Gastrocnemius medialis (tissue), 4 donors: ENCODE data around the gene TFAP2A. TPM values are rescaled to one million over a fixed set of nuclear protein-coding genes. Genes with fewer than 3 reads are reported as not detected.

Experiments used
- ATAC-seq, 2 donors: fragments of 150-250 bp; one replicate each; pipeline ENCODE4 v1.9.1; 2016
- DNase-seq, 2 donors: peaks; one replicate each; pipeline ENCODE4 v3.0.0-alpha.2; 2019
- H3K27ac ChIP-seq, 4 donors: fragments of 200-600 bp; sonication (generic); 1 replicate in 1 of 4; 2 replicates in 3 of 4; pipeline ENCODE4 v1.5.1; 2016 to 2018; ENCODE audit warnings: mild to moderate bottlenecking in 2 of 4, moderate library complexity in 1 of 4
- H3K27me3 ChIP-seq, 3 donors: fragments of 200-600 bp; sonication (generic) in 2 of 3; 1 replicate in 1 of 3; 2 replicates in 2 of 3; pipeline versions ENCODE4 v1.5.1 to v1.6.0; 2016 to 2019; ENCODE audit warnings: mild to moderate bottlenecking in 1 of 3, moderate library complexity in 1 of 3
- H3K36me3 ChIP-seq, 2 donors: fragments of 200-600 bp; sonication (generic) in 1 of 2; one replicate each; pipeline ENCODE4 v1.5.1; 2017 to 2018
- H3K4me1 ChIP-seq, 2 donors: fragments of 200-600 bp; sonication (generic) in 1 of 2; one replicate each; pipeline ENCODE4 v1.5.1; 2016 to 2017; ENCODE audit warnings: mild to moderate bottlenecking in 2 of 2
- H3K4me3 ChIP-seq, 4 donors: fragments of 200-600 bp; sonication (generic) in 3 of 4; 1 replicate in 1 of 4; 2 replicates in 3 of 4; pipeline ENCODE4 v1.5.1; 2016 to 2019; ENCODE audit warnings: mild to moderate bottlenecking in 2 of 4
- H3K9me3 ChIP-seq, 3 donors: fragments of 200-600 bp; sonication (generic) in 2 of 3; 1 replicate in 1 of 3; 2 replicates in 2 of 3; pipeline ENCODE4 v1.5.1; 2016 to 2019
- POLR2A ChIP-seq, 2 donors: fragments of 450-650 bp; IDR thresholded peaks; one replicate each; pipeline ENCODE4 v1.6.1; 2017; ENCODE audit warnings: antibody characterized with exemption in 2 of 2, mild to moderate bottlenecking in 2 of 2, moderate library complexity in 2 of 2
- in situ Hi-C, 4 donors: fragments of 200-750 bp; cut with MboI; loops; one replicate each; pipeline versions ENCODE4 v1.15.0 to v1.8.0; 2017; ENCODE audit warnings: low sequenced_read_pairs in 4 of 4
- intact Hi-C: fragments of 100-400 bp; cut with DNase I; formaldehyde crosslinking; loops from one replicate; pipeline ENCODE4 v1.15.1; 2023; ENCODE audit warnings: low total_unique reads
- total RNA-seq, 4 donors: library from RNA; depleted of rRNA; stranded (reverse); fragments of >200 nt; gene quantifications; one replicate each; pipeline versions ENCODE4 v1.1.0 to v1.2.3, GENCODE V29; 2016
- TF ChIP-seq, protein P1 (sequence below), 5 experiments: fragments of 450-650 bp in 3 of 5; fragments of 200-600 bp in 2 of 5; sonication (generic) in 2 of 5; IDR thresholded peaks in 4 of 5; conservative IDR thresholded peaks in 1 of 5; 1 replicate in 4 of 5; 2 replicates in 1 of 5; pipeline ENCODE4 v1.5.1; 2016 to 2019; ENCODE audit warnings: antibody characterized with exemption in 5 of 5, mild to moderate bottlenecking in 3 of 5, moderate library complexity in 3 of 5

The TFAP2A gene
- total RNA-seq, 4 donors from 2014 or later, result not detected

GRCh38 chr6:10407674-10408054 is 7.2 kb downstream of the TFAP2A start:
- H3K27ac ChIP-seq, result no peak overlapping the region
- H3K9me3 ChIP-seq, result no peaks in the 10 kb centered on the region
- H3K27me3 ChIP-seq, result peaks cover 76 to 86% (median 81%) of the 10 kb centered on the region in 3 donors
- H3K4me3 ChIP-seq, result no peak overlapping the region
- ATAC-seq (no peak), DNase-seq (no peak)
- in situ Hi-C loops, result no loop called here
- H3K4me1 ChIP-seq, result peaks cover 13 to 25% of the 10 kb centered on the region in 2 donors
- H3K36me3 ChIP-seq, result no peaks in the 10 kb centered on the region
- intact Hi-C loops, result no loop called here
- TF ChIP-seq, protein P1, sequence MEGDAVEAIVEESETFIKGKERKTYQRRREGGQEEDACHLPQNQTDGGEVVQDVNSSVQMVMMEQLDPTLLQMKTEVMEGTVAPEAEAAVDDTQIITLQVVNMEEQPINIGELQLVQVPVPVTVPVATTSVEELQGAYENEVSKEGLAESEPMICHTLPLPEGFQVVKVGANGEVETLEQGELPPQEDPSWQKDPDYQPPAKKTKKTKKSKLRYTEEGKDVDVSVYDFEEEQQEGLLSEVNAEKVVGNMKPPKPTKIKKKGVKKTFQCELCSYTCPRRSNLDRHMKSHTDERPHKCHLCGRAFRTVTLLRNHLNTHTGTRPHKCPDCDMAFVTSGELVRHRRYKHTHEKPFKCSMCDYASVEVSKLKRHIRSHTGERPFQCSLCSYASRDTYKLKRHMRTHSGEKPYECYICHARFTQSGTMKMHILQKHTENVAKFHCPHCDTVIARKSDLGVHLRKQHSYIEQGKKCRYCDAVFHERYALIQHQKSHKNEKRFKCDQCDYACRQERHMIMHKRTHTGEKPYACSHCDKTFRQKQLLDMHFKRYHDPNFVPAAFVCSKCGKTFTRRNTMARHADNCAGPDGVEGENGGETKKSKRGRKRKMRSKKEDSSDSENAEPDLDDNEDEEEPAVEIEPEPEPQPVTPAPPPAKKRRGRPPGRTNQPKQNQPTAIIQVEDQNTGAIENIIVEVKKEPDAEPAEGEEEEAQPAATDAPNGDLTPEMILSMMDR (IDR thresholded peaks at IDR 0.05 in 4 of 5, conservative IDR thresholded peaks at IDR 0.05 in 1 of 5), result no peak
- no peak for TF ChIP-seq POLR2A (IDR thresholded peaks at IDR 0.05)

DNA sequence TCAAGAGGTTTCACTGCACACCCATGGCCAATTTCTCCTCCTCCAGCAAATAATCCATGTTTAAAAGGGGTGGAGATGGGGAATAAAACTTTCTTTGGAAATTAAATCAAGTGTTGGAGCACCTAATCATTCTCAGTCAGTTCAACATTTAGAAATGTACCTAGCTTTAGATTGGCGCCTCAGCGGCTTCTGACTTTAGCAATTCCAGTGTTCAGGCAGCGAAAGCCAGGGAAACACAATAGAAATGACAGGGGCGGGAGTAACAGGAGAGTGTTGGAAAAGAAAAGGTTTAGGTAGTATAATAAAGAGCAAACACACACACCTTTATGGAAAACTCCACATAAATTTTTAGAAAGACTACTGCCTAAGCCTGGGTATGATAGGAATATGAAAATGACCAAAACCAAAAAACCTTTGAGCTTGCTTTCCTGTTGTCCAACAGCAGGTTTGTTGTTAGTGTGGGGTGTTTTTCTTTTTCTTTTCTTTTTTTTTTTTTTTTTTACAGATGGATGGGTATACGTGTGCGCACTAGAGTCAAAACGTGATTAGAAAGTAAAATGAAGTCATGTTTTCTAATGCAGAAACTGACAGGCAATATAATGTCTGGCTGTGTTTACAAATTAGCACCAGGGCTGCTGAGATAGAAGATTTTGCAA is 7.7 kb downstream of the TFAP2A start:
- DNase-seq, result no peak
- H3K4me1 ChIP-seq, result peaks cover 13 to 25% of the 10 kb centered on the region in 2 donors
- H3K27me3 ChIP-seq, result peaks cover 80 to 86% (median 81%) of the 10 kb centered on the region in 3 donors
- no peak overlapping the region for H3K27ac ChIP-seq
- in situ Hi-C loops (no loop called here), intact Hi-C loops (no loop called here)
- H3K4me3 ChIP-seq, result no peak overlapping the region
- TF ChIP-seq, protein P1 (IDR thresholded peaks at IDR 0.05 in 4 of 5, conservative IDR thresholded peaks at IDR 0.05 in 1 of 5), result no peak
- TF ChIP-seq POLR2A (IDR thresholded peaks at IDR 0.05), result no peak
- H3K9me3 ChIP-seq, result no peaks in the 10 kb centered on the region
- ATAC-seq, result no peak
- no peaks in the 10 kb centered on the region for H3K36me3 ChIP-seq

DNA sequence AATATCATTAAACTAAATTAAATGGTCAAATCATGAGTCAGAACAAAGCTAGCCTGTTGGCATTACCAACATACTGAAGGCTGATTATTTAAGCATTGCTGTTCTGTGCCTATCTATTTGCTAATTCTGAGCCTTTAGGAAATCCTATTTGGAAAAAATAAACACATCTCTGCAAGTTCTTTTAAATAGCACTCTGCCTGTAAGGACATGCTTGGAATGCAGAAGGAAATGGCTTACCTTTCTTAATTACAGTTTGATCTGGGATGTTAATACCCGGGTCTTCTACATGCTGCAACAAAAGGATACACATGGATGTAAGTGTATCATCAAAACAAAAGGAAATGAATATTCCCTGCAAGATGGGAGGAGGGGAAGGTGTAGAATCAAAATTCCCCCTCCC is 8.3 kb downstream of the TFAP2A start:
- Histone ChIP-seq H3K4me3 (no peak overlapping the region), H3K4me1 (peaks cover 13 to 20% of the 10 kb centered on the region in 2 donors), H3K27me3 (peaks cover 80 to 86% (median 81%) of the 10 kb centered on the region in 3 donors), H3K36me3 (no peaks in the 10 kb centered on the region), H3K9me3 (no peaks in the 10 kb centered on the region), H3K27ac (no peak overlapping the region)
- DNase-seq, result no peak
- TF ChIP-seq, protein P1 (IDR thresholded peaks at IDR 0.05 in 4 of 5, conservative IDR thresholded peaks at IDR 0.05 in 1 of 5), result no peak
- TF ChIP-seq POLR2A (IDR thresholded peaks at IDR 0.05), result no peak
- ATAC-seq, result no peak
- intact Hi-C loops (no loop called here), in situ Hi-C loops (no loop called here)

GRCh38 chr6:10405513-10405900 is 9.4 kb downstream of the TFAP2A start:
- Histone ChIP-seq H3K9me3 (no peaks in the 10 kb centered on the region), H3K4me1 (peaks cover 9 to 12% of the 10 kb centered on the region in 2 donors), H3K4me3 (no peak overlapping the region), H3K27me3 (peaks cover 79 to 86% (median 81%) of the 10 kb centered on the region in 3 donors), H3K36me3 (no peaks in the 10 kb centered on the region), H3K27ac (no peak overlapping the region)
- DNase-seq (no peak), ATAC-seq (no peak)
- TF ChIP-seq POLR2A (IDR thresholded peaks at IDR 0.05), result no peak
- TF ChIP-seq, protein P1 (IDR thresholded peaks at IDR 0.05 in 4 of 5, conservative IDR thresholded peaks at IDR 0.05 in 1 of 5), result no peak
- intact Hi-C loops, result no loop called here
- in situ Hi-C loops, result no loop called here
